Right renal pelvis (tissue), 4 donors: ENCODE results near the gene EPB41L3. TPM values are rescaled to one million over a fixed set of nuclear protein-coding genes. Genes with fewer than 3 reads are reported as not detected.
A peak's percentile ranks its signal among the peaks of the same experiment; 100 is the strongest.

Experiments used
- DNase-seq, 4 donors: peaks; one replicate each; pipeline ENCODE4 v3.0.0-alpha.2; 2013; ENCODE audit warnings: low read depth in 4 of 4, low spot score in 3 of 4, missing footprints in 1 of 4
- polyA plus RNA-seq, 4 donors: library from polyadenylated mRNA; unstranded; fragments of 120-200 nt; gene quantifications; one replicate each; pipeline ENCODE4 v1.2.1, GENCODE V29; 2013; ENCODE audit not compliant: insufficient read length in 4 of 4

The EPB41L3 gene
- polyA plus RNA-seq, 4 donors: 58.4 to 63.6 (median 60.0) TPM

- DNase-seq: no peak
Measured at GRCh38 chr18:5419030-5419429, 124.8 kb downstream of the EPB41L3 start.

GRCh38 chr18:5417342-5417741 is 126.5 kb downstream of the EPB41L3 start:
- DNase-seq: no peak

- DNase-seq: no peak
Measured at GRCh38 chr18:5416112-5416511, 127.7 kb downstream of the EPB41L3 start.

GRCh38 chr18:5415665-5416064 is 128.1 kb downstream of the EPB41L3 start:
- DNase-seq: no peak

- no peak for DNase-seq
Measured at GRCh38 chr18:5415031-5415430, 128.8 kb downstream of the EPB41L3 start.

GRCh38 chr18:5414546-5414945 is 129.3 kb downstream of the EPB41L3 start:
- no peak for DNase-seq

GRCh38 chr18:5413447-5413846 is 130.3 kb downstream of the EPB41L3 start:
- no peak for DNase-seq

GRCh38 chr18:5410582-5410981 is 133.2 kb downstream of the EPB41L3 start:
- DNase-seq: no peak

GRCh38 chr18:5398269-5398668 is 145.5 kb downstream of the EPB41L3 start:
- no peak for DNase-seq

GRCh38 chr18:5397102-5397501 is 146.7 kb downstream of the EPB41L3 start:
- DNase-seq: no peak

- no peak for DNase-seq
Measured at GRCh38 chr18:5395860-5396448, 147.8 kb downstream of the EPB41L3 start.

GRCh38 chr18:5393779-5394178 is 150.0 kb downstream of the EPB41L3 start:
- DNase-seq: no peak

GRCh38 chr18:5391409-5391808 is 152.4 kb downstream of the EPB41L3 start:
- no peak for DNase-seq

GRCh38 chr18:5389356-5389755 is 154.4 kb downstream of the EPB41L3 start:
- DNase-seq: no peak

- no peak for DNase-seq
Measured at GRCh38 chr18:5388896-5389295, 154.9 kb downstream of the EPB41L3 start.

GRCh38 chr18:5380586-5380985 is 163.2 kb downstream of the EPB41L3 start:
- DNase-seq: peak in 2 of 4 donors; percentile 5 to 7

GRCh38 chr18:5376986-5377385 is 166.8 kb downstream of the EPB41L3 start:
- no peak for DNase-seq

- DNase-seq: no peak
Measured at GRCh38 chr18:5370332-5370731, 173.5 kb downstream of the EPB41L3 start.

GRCh38 chr18:5369513-5369912 is 174.3 kb downstream of the EPB41L3 start:
- DNase-seq: no peak

GRCh38 chr18:5365443-5365842 is 178.4 kb downstream of the EPB41L3 start:
- DNase-seq: no peak

GRCh38 chr18:5350636-5351035 is 193.2 kb downstream of the EPB41L3 start:
- no peak for DNase-seq
